ENCODE results near the gene JAK1. TPM values are rescaled to one million over a fixed set of nuclear protein-coding genes. Genes with fewer than 3 reads are reported as not detected.
"Not testable (repeated sequence)": the region's sequence is repeated elsewhere in the genome, so short reads cannot be mapped to it uniquely, and the experiment has no call there.

Gene JAK1
- total and polyA plus RNA-seq, 3 experiments from 2014 or later, result 106 to 300 (median 108) TPM

- H3K4me1 ChIP-seq (ENCODE audit: insufficient read depth, low read length), result peaks cover 79% of the 10 kb centered on the region
- H3K27me3 Mint-ChIP-seq, result no peaks in the 10 kb centered on the region
- no peak overlapping the region for H3K27ac ChIP-seq (ENCODE audit: low read depth, low read length)
- H3K27me3 ChIP-seq (ENCODE audit: insufficient read depth, low read length, poor library complexity, severe bottlenecking), result no peaks in the 10 kb centered on the region
- peak overlapping the region; percentile 68 to 88 (median 75) for H3K27ac Mint-ChIP-seq
- peaks cover 0 to 25% (median 4%) of the 10 kb centered on the region in 3 donors for H3K36me3 Mint-ChIP-seq
- peak overlapping the region; percentile 41 to 65 (median 59) for H3K4me3 Mint-ChIP-seq
- ChIA-PET CTCF (interaction anchor here (1.1 to 2.2 kb wide), 2 partner anchors 43 to 152 kb away, joined by 3 to 10 read pairs; partner anchors contain the start of gene JAK1), POLR2A (interaction anchor here (1.0 kb wide), 1 partner anchor 42 kb away, joined by 3 read pairs; no protein-coding TSS in a partner anchor)
- peaks cover 94 to 100% (median 100%) of the 10 kb centered on the region in 3 donors for H3K4me1 Mint-ChIP-seq
- H3K4me3 ChIP-seq (ENCODE audit: low read length), result no peak overlapping the region
- H3K36me3 ChIP-seq (ENCODE audit: insufficient read depth, low read length), result no peaks in the 10 kb centered on the region
- no peaks in the 10 kb centered on the region for H3K9me3 Mint-ChIP-seq
- no peaks in the 10 kb centered on the region for H3K9me3 ChIP-seq (ENCODE audit: low read length)
- DNase-seq, result peak; percentile 13 to 50 (median 25)
Observed at GRCh38 chr1:64923294-64923718, 43.0 kb downstream of the JAK1 start.

- Mint-ChIP-seq H3K27me3 (no peaks in the 10 kb centered on the region), H3K36me3 (peaks cover 0 to 24% (median 4%) of the 10 kb centered on the region in 3 donors)
- CTCF ChIA-PET, result interaction anchor here (1.0 to 2.2 kb wide), 3 partner anchors 10 to 44 kb away, joined by 3 to 10 read pairs (median 3); partner anchors contain the start of gene JAK1
Observed at GRCh38 chr1:64922336-64922735, 44.0 kb downstream of the JAK1 start.

GRCh38 chr1:64921771-64922170, 44.6 kb downstream of the JAK1 start:
- DNase-seq, result no peak
- peak overlapping the region in 6 of 7 donors; percentile 47 to 65 (median 59) for H3K4me3 Mint-ChIP-seq
- Histone ChIP-seq H3K27me3 (ENCODE audit: insufficient read depth, low read length, poor library complexity, severe bottlenecking) (no peaks in the 10 kb centered on the region), H3K27ac (ENCODE audit: low read depth, low read length) (no peak overlapping the region), H3K9me3 (ENCODE audit: low read length) (no peaks in the 10 kb centered on the region), H3K36me3 (ENCODE audit: insufficient read depth, low read length) (no peaks in the 10 kb centered on the region), H3K4me1 (ENCODE audit: insufficient read depth, low read length) (peaks cover 81% of the 10 kb centered on the region), H3K4me3 (ENCODE audit: low read length) (no peak overlapping the region)
- no peaks in the 10 kb centered on the region for H3K27me3 Mint-ChIP-seq
- ChIA-PET CTCF (interaction anchor here (1.1 to 2.2 kb wide), 2 partner anchors 25 to 44 kb away, joined by 3 to 10 read pairs; partner anchors contain the start of gene JAK1), POLR2A (interaction anchor here (1.0 kb wide), 1 partner anchor 45 kb away, joined by 6 read pairs; no protein-coding TSS in a partner anchor)
- H3K9me3 Mint-ChIP-seq, result no peaks in the 10 kb centered on the region
- peaks cover 0 to 18% (median 0%) of the 10 kb centered on the region in 3 donors for H3K36me3 Mint-ChIP-seq
- H3K27ac Mint-ChIP-seq, result peak overlapping the region; percentile 7 to 88 (median 69)
- peaks cover 93 to 100% (median 100%) of the 10 kb centered on the region in 3 donors for H3K4me1 Mint-ChIP-seq

More at GRCh38 chr1:64922336-64922735, 44.0 kb downstream of the JAK1 start:
- peak overlapping the region; percentile 41 to 73 (median 59) for H3K4me3 Mint-ChIP-seq
- no peaks in the 10 kb centered on the region for H3K27me3 ChIP-seq (ENCODE audit: insufficient read depth, low read length, poor library complexity, severe bottlenecking)
- H3K4me1 Mint-ChIP-seq, result peaks cover 93 to 100% (median 100%) of the 10 kb centered on the region in 3 donors
- H3K9me3 ChIP-seq (ENCODE audit: low read length), result no peaks in the 10 kb centered on the region
- H3K36me3 ChIP-seq (ENCODE audit: insufficient read depth, low read length), result no peaks in the 10 kb centered on the region
- peak overlapping the region; percentile 43 to 88 (median 69) for H3K27ac Mint-ChIP-seq
- peaks cover 80% of the 10 kb centered on the region for H3K4me1 ChIP-seq (ENCODE audit: insufficient read depth, low read length)
- no peaks in the 10 kb centered on the region for H3K9me3 Mint-ChIP-seq
- DNase-seq, result peak in 2 of 5 donors; percentile 35 to 51
- no peak overlapping the region for H3K4me3 ChIP-seq (ENCODE audit: low read length)
- H3K27ac ChIP-seq (ENCODE audit: low read depth, low read length), result no peak overlapping the region
- POLR2A ChIA-PET, result interaction anchor here (1.0 kb wide), 2 partner anchors 43 to 45 kb away, joined by 3 to 6 read pairs; no protein-coding TSS in a partner anchor

GRCh38 chr1:64920941-64921589, 45.3 kb downstream of the JAK1 start:
- Histone ChIP-seq H3K4me3 (ENCODE audit: low read length) (no peak overlapping the region), H3K36me3 (ENCODE audit: insufficient read depth, low read length) (no peaks in the 10 kb centered on the region), H3K4me1 (ENCODE audit: insufficient read depth, low read length) (peaks cover 81% of the 10 kb centered on the region), H3K27me3 (ENCODE audit: insufficient read depth, low read length, poor library complexity, severe bottlenecking) (no peaks in the 10 kb centered on the region), H3K27ac (ENCODE audit: low read depth, low read length) (no peak overlapping the region), H3K9me3 (ENCODE audit: low read length) (no peaks in the 10 kb centered on the region)
- ChIA-PET CTCF (interaction anchor here (0.6 to 2.2 kb wide), 2 partner anchors 18 to 45 kb away, joined by 3 to 10 read pairs; partner anchors contain the start of gene JAK1), POLR2A (no interaction called here)
- Mint-ChIP-seq H3K27me3 (no peaks in the 10 kb centered on the region), H3K4me1 (peaks cover 93 to 100% (median 100%) of the 10 kb centered on the region in 3 donors), H3K9me3 (no peaks in the 10 kb centered on the region), H3K4me3 (peak overlapping the region in 6 of 7 donors; percentile 6 to 65 (median 50)), H3K36me3 (peaks cover 0 to 15% (median 0%) of the 10 kb centered on the region in 3 donors), H3K27ac (peak overlapping the region in 6 of 8 donors; percentile 9 to 88 (median 48))
- DNase-seq, result no peak

GRCh38 chr1:64919120-64919519, 47.2 kb downstream of the JAK1 start:
- CTCF ChIA-PET; H3K27me3 Mint-ChIP-seq; H3K27ac ChIP-seq (ENCODE audit: low read depth, low read length); H3K36me3 ChIP-seq (ENCODE audit: insufficient read depth, low read length); H3K9me3 Mint-ChIP-seq; DNase-seq; H3K9me3 ChIP-seq (ENCODE audit: low read length); POLR2A ChIA-PET; H3K4me3 ChIP-seq (ENCODE audit: low read length); H3K36me3 Mint-ChIP-seq; H3K27me3 ChIP-seq (ENCODE audit: insufficient read depth, low read length, poor library complexity, severe bottlenecking): not testable (repeated sequence)
- Mint-ChIP-seq H3K4me1 (peaks cover 90 to 99% (median 98%) of the 10 kb centered on the region in 3 donors), H3K4me3 (peak overlapping the region in 2 of 7 donors; percentile 1 to 16), H3K27ac (peak overlapping the region in 3 of 8 donors; percentile 29 to 66 (median 52))
- H3K4me1 ChIP-seq (ENCODE audit: insufficient read depth, low read length), result peaks cover 80% of the 10 kb centered on the region

- Histone ChIP-seq H3K4me3 (ENCODE audit: low read length) (no peak overlapping the region), H3K27me3 (ENCODE audit: insufficient read depth, low read length, poor library complexity, severe bottlenecking) (no peaks in the 10 kb centered on the region), H3K36me3 (ENCODE audit: insufficient read depth, low read length) (no peaks in the 10 kb centered on the region), H3K4me1 (ENCODE audit: insufficient read depth, low read length) (peaks cover 79% of the 10 kb centered on the region), H3K9me3 (ENCODE audit: low read length) (no peaks in the 10 kb centered on the region), H3K27ac (ENCODE audit: low read depth, low read length) (no peak overlapping the region)
- Mint-ChIP-seq H3K4me1 (peaks cover 89 to 99% (median 98%) of the 10 kb centered on the region in 3 donors), H3K9me3 (no peaks in the 10 kb centered on the region), H3K27me3 (no peaks in the 10 kb centered on the region), H3K36me3 (peaks cover 0 to 9% (median 2%) of the 10 kb centered on the region in 3 donors), H3K4me3 (peak overlapping the region in 6 of 7 donors; percentile 12 to 88 (median 50)), H3K27ac (peak overlapping the region; percentile 3 to 90 (median 66))
- no peak for DNase-seq
- ChIA-PET POLR2A (no interaction called here), CTCF (no interaction called here)
Observed at GRCh38 chr1:64917907-64918306, 48.4 kb downstream of the JAK1 start.

GRCh38 chr1:64917328-64917861, 49.0 kb downstream of the JAK1 start:
- no peaks in the 10 kb centered on the region for H3K27me3 Mint-ChIP-seq
- no peak for DNase-seq
- H3K9me3 ChIP-seq (ENCODE audit: low read length), result no peaks in the 10 kb centered on the region
- H3K27ac ChIP-seq (ENCODE audit: low read depth, low read length), result no peak overlapping the region
- H3K27ac Mint-ChIP-seq, result peak overlapping the region; percentile 3 to 90 (median 66)
- ChIA-PET CTCF (no interaction called here), POLR2A (no interaction called here)
- H3K36me3 Mint-ChIP-seq, result peaks cover 0 to 9% (median 2%) of the 10 kb centered on the region in 3 donors
- H3K9me3 Mint-ChIP-seq, result no peaks in the 10 kb centered on the region
- no peak overlapping the region for H3K4me3 ChIP-seq (ENCODE audit: low read length)
- H3K4me3 Mint-ChIP-seq, result peak overlapping the region in 6 of 7 donors; percentile 12 to 88 (median 50)
- H3K36me3 ChIP-seq (ENCODE audit: insufficient read depth, low read length), result no peaks in the 10 kb centered on the region
- H3K4me1 Mint-ChIP-seq, result peaks cover 87 to 99% (median 97%) of the 10 kb centered on the region in 3 donors
- peaks cover 79% of the 10 kb centered on the region for H3K4me1 ChIP-seq (ENCODE audit: insufficient read depth, low read length)
- no peaks in the 10 kb centered on the region for H3K27me3 ChIP-seq (ENCODE audit: insufficient read depth, low read length, poor library complexity, severe bottlenecking)

All from CD8-positive, alpha-beta memory T cell (primary cell).